ENCODE measurements around the gene CCR6.

CCR6 gene

GRCh38 chr6:167146977-167147376 is 24.1 kb downstream of the CCR6 start:
- DNase-seq (ENCODE audit: insufficient read length, low spot score) (no peak), FAIRE-seq (no peak)
- no peak for TF ChIP-seq SPI1 (IDR thresholded peaks at IDR 0.05; ENCODE audit: low read depth, low read length)
- no peak for TF ChIP-seq POLR2AphosphoS5 (IDR thresholded peaks at IDR 0.05; ENCODE audit: low read depth, low read length)
- no peak for TF ChIP-seq PAX5 (IDR thresholded peaks at IDR 0.05; ENCODE audit: insufficient read depth, low read length, severe bottlenecking)
- no peak for TF ChIP-seq TAF1 (IDR thresholded peaks at IDR 0.05; ENCODE audit: low read depth, low read length)
- TF ChIP-seq POLR2A (IDR thresholded peaks at IDR 0.05; ENCODE audit: low read depth, low read length) = no peak
- TF ChIP-seq POU2F2 (IDR thresholded peaks at IDR 0.05; ENCODE audit: low read depth, low read length) = no peak

GRCh38 chr6:167148021-167148420 is 25.1 kb downstream of the CCR6 start:
- TF ChIP-seq SPI1 (IDR thresholded peaks at IDR 0.05; ENCODE audit: low read depth, low read length) (no peak), PAX5 (IDR thresholded peaks at IDR 0.05; ENCODE audit: insufficient read depth, low read length, severe bottlenecking) (no peak), TAF1 (IDR thresholded peaks at IDR 0.05; ENCODE audit: low read depth, low read length) (no peak), POU2F2 (IDR thresholded peaks at IDR 0.05; ENCODE audit: low read depth, low read length) (no peak), POLR2AphosphoS5 (IDR thresholded peaks at IDR 0.05; ENCODE audit: low read depth, low read length) (no peak), POLR2A (IDR thresholded peaks at IDR 0.05; ENCODE audit: low read depth, low read length) (no peak)
- DNase-seq (ENCODE audit: insufficient read length, low spot score) (no peak), FAIRE-seq (no peak)

DNA sequence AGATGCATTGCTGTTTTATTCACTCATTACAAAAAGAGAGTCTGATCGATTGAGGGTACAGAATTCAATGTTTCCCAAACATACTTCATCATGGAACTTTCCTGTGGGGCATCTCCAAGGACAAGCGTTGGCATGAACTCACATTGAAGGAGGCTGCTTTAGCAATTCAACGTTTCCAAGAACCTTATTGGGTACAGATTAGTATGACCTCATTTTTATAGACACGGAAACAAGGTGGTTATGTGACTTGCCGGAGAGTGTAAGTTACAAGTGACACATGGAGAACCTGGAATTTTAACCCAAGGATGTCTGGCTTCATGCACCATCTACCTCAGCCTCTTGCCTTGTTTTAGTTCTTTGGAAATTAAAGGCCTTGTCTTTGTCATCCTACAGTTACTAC is 26.1 kb downstream of the CCR6 start:
- no peak for DNase-seq (ENCODE audit: insufficient read length, low spot score)
- no peak for TF ChIP-seq POU2F2 (IDR thresholded peaks at IDR 0.05; ENCODE audit: low read depth, low read length)
- no peak for TF ChIP-seq TAF1 (IDR thresholded peaks at IDR 0.05; ENCODE audit: low read depth, low read length)
- no peak for TF ChIP-seq SPI1 (IDR thresholded peaks at IDR 0.05; ENCODE audit: low read depth, low read length)
- TF ChIP-seq POLR2A (IDR thresholded peaks at IDR 0.05; ENCODE audit: low read depth, low read length) = no peak
- TF ChIP-seq PAX5 (IDR thresholded peaks at IDR 0.05; ENCODE audit: insufficient read depth, low read length, severe bottlenecking) = no peak
- no peak for TF ChIP-seq POLR2AphosphoS5 (IDR thresholded peaks at IDR 0.05; ENCODE audit: low read depth, low read length)
- no peak for FAIRE-seq

DNA sequence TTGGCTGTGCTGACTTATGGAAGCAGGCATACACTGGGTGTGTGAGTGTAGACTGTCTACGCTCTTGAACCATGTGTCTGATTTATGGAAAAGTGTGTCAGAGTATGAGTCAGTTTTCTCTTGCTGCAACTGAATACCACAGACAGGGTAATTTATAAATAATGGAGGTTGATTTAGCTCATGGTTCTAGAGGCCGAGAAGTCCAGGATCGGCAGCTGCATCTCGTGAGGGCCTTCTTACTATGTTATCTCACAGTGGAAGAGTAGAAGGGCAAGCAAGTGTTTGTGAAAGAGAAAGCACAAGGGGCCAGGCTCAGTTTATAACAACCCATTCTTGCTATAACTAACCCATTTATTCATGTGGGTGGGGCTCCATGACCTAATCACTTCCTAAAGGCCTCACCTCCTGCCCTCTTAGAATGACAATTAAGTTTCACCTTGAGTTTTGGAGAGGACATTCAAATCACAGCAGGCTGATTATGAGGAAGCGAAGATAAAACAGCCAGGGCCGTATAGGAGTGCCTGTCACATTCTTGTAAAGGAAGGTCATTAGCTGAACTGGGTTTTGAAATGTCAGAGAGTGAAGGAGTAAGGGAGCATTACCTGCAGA is 28.1 kb downstream of the CCR6 start:
- TF ChIP-seq TAF1 (IDR thresholded peaks at IDR 0.05; ENCODE audit: low read depth, low read length) (no peak), SPI1 (IDR thresholded peaks at IDR 0.05; ENCODE audit: low read depth, low read length) (peak; percentile 75), POLR2A (IDR thresholded peaks at IDR 0.05; ENCODE audit: low read depth, low read length) (no peak), PAX5 (IDR thresholded peaks at IDR 0.05; ENCODE audit: insufficient read depth, low read length, severe bottlenecking) (no peak), POLR2AphosphoS5 (IDR thresholded peaks at IDR 0.05; ENCODE audit: low read depth, low read length) (no peak), POU2F2 (IDR thresholded peaks at IDR 0.05; ENCODE audit: low read depth, low read length) (peak; percentile 84)
- no peak for DNase-seq (ENCODE audit: insufficient read length, low spot score)
- FAIRE-seq = peak; percentile 89

DNA sequence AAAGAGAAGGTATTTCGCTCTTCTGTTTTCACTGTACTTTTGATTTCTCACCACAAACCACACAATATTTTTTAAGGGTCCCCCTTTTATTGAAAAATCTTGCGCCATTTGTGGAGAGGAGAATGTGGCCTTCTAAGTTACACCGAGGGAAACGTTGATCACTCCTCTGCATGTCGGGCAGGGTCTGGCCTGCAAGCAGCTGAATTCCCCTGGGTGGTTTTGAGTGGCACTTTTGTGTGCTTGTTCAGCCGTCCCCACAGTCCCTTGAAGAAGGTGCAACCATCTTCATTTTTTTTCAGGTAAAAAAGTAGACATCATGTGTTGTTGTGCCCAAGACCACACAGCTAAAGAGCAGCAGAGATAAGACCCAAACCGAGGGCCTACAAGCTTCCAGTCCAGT is 28.8 kb downstream of the CCR6 start:
- FAIRE-seq (no peak), DNase-seq (ENCODE audit: insufficient read length, low spot score) (no peak)
- TF ChIP-seq SPI1 (IDR thresholded peaks at IDR 0.05; ENCODE audit: low read depth, low read length) (no peak), TAF1 (IDR thresholded peaks at IDR 0.05; ENCODE audit: low read depth, low read length) (no peak), POU2F2 (IDR thresholded peaks at IDR 0.05; ENCODE audit: low read depth, low read length) (no peak), POLR2AphosphoS5 (IDR thresholded peaks at IDR 0.05; ENCODE audit: low read depth, low read length) (no peak), PAX5 (IDR thresholded peaks at IDR 0.05; ENCODE audit: insufficient read depth, low read length, severe bottlenecking) (no peak), POLR2A (IDR thresholded peaks at IDR 0.05; ENCODE audit: low read depth, low read length) (no peak)

GRCh38 chr6:167152862-167153261 is 30.0 kb downstream of the CCR6 start:
- TF ChIP-seq POLR2AphosphoS5 (IDR thresholded peaks at IDR 0.05; ENCODE audit: low read depth, low read length) (no peak), TAF1 (IDR thresholded peaks at IDR 0.05; ENCODE audit: low read depth, low read length) (no peak), POLR2A (IDR thresholded peaks at IDR 0.05; ENCODE audit: low read depth, low read length) (no peak), POU2F2 (IDR thresholded peaks at IDR 0.05; ENCODE audit: low read depth, low read length) (no peak), SPI1 (IDR thresholded peaks at IDR 0.05; ENCODE audit: low read depth, low read length) (no peak), PAX5 (IDR thresholded peaks at IDR 0.05; ENCODE audit: insufficient read depth, low read length, severe bottlenecking) (no peak)
- FAIRE-seq = peak; percentile 50
- no peak for DNase-seq (ENCODE audit: insufficient read length, low spot score)

DNA sequence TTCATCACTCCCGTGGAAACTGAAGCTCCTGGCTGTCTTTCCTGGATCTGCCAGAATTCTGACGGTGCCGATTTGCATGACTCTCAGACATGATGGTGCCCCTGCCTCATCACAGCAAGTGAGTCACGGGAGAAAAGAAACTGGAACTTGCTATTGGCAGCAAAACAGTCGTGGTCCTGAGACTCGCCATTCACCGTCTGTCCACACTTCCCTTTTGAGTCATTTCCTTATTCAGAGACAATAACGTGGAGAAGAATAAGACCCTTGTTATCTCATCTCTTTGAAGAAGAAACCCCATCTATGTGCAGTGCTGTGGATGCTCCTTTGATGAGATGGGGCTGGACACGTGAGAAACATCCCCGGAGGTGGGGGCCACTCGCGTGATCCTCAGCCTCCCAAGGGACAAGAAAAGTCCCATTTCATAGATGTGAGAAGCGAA is 30.6 kb downstream of the CCR6 start:
- DNase-seq (ENCODE audit: insufficient read length, low spot score) (no peak), FAIRE-seq (peak; percentile 69)
- TF ChIP-seq SPI1 (IDR thresholded peaks at IDR 0.05; ENCODE audit: low read depth, low read length) = peak; percentile 76
- TF ChIP-seq POU2F2 (IDR thresholded peaks at IDR 0.05; ENCODE audit: low read depth, low read length) = no peak

GRCh38 chr6:167154291-167154690 is 31.4 kb downstream of the CCR6 start:
- TF ChIP-seq POLR2A (IDR thresholded peaks at IDR 0.05; ENCODE audit: low read depth, low read length) (no peak), PAX5 (IDR thresholded peaks at IDR 0.05; ENCODE audit: insufficient read depth, low read length, severe bottlenecking) (no peak), TAF1 (IDR thresholded peaks at IDR 0.05; ENCODE audit: low read depth, low read length) (no peak), POLR2AphosphoS5 (IDR thresholded peaks at IDR 0.05; ENCODE audit: low read depth, low read length) (no peak), POU2F2 (IDR thresholded peaks at IDR 0.05; ENCODE audit: low read depth, low read length) (no peak), SPI1 (IDR thresholded peaks at IDR 0.05; ENCODE audit: low read depth, low read length) (no peak)
- no peak for FAIRE-seq
- DNase-seq (ENCODE audit: insufficient read length, low spot score) = no peak

DNA sequence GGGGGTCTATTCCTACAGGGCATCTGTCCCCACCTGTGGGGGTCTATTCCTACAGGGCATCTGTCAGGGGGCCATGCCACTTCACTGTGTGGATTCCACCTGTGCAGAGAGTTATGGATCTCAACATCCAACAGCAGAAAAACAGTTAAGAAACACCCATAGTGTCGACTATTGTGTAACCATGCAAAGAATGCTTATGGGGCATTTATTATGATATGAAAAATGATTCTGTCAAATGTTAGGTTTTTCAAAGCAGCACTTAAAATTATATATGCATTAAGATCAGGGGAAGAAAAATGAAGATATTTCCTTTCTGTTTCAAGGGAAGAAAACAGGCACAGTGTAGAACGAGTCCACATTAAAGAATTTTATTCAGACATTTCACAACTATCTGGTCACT is 32.0 kb downstream of the CCR6 start:
- FAIRE-seq = no peak
- TF ChIP-seq POLR2A (IDR thresholded peaks at IDR 0.05; ENCODE audit: low read depth, low read length) = no peak
- TF ChIP-seq POLR2AphosphoS5 (IDR thresholded peaks at IDR 0.05; ENCODE audit: low read depth, low read length) = no peak
- no peak for TF ChIP-seq SPI1 (IDR thresholded peaks at IDR 0.05; ENCODE audit: low read depth, low read length)
- no peak for TF ChIP-seq TAF1 (IDR thresholded peaks at IDR 0.05; ENCODE audit: low read depth, low read length)
- no peak for TF ChIP-seq POU2F2 (IDR thresholded peaks at IDR 0.05; ENCODE audit: low read depth, low read length)
- no peak for TF ChIP-seq PAX5 (IDR thresholded peaks at IDR 0.05; ENCODE audit: insufficient read depth, low read length, severe bottlenecking)
- no peak for DNase-seq (ENCODE audit: insufficient read length, low spot score)

DNA sequence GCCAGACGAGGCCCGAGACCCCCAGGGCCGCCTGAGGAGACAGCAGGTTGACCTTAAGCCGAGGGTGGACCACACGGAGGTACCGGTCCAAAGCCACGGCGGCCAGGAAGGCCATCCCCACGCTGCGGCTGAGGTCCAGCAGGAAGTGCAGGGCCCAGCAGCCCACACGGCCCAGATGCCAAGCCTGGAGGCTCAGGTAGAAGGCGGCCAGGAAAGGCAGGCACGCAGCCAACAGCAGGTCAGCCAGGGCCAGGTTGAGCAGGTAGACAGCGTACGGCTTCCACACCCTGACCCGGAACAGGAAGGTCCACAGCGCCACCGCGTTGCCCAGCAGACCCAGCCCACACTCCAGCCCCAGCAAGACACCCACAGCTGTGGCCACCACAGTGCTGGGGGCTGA is 34.5 kb downstream of the CCR6 start:
- FAIRE-seq = no peak
- no peak for DNase-seq (ENCODE audit: insufficient read length, low spot score)
- TF ChIP-seq PAX5 (IDR thresholded peaks at IDR 0.05; ENCODE audit: insufficient read depth, low read length, severe bottlenecking) (no peak), POU2F2 (IDR thresholded peaks at IDR 0.05; ENCODE audit: low read depth, low read length) (no peak), POLR2AphosphoS5 (IDR thresholded peaks at IDR 0.05; ENCODE audit: low read depth, low read length) (no peak), TAF1 (IDR thresholded peaks at IDR 0.05; ENCODE audit: low read depth, low read length) (no peak), POLR2A (IDR thresholded peaks at IDR 0.05; ENCODE audit: low read depth, low read length) (no peak), SPI1 (IDR thresholded peaks at IDR 0.05; ENCODE audit: low read depth, low read length) (no peak)
